MM.1S (cell line): ENCODE results near the gene NTS.

ENCODE experiments used
- DNase-seq: peaks from one replicate; pipeline ENCODE4 v3.0.0-alpha.2; 2015
- H2AFZ ChIP-seq: fragments of 300-600 bp; sonication (generic); 2 replicates; pipeline ENCODE4 v1.6.0; 2016; ENCODE audit warnings: antibody characterized with exemption, low read length
- H3F3A ChIP-seq: fragments of 300-600 bp; sonication (generic); 2 replicates; pipeline ENCODE4 v1.6.1; 2016; ENCODE audit warnings: mild to moderate bottlenecking, antibody characterized with exemption, low read length, moderate library complexity, mixed read lengths; ENCODE audit not compliant: insufficient read depth
- H3K27ac ChIP-seq: fragments of 300-600 bp; sonication (generic); 2 replicates; pipeline ENCODE4 v1.5.1; 2016; ENCODE audit warnings: mild to moderate bottlenecking, low read length
- H3K27me3 ChIP-seq: fragments of 300-600 bp; sonication (generic); replicated peaks from 2 replicates; pipeline ENCODE4 v1.6.0; 2016; ENCODE audit warnings: low read length; ENCODE audit not compliant: insufficient read depth
- H3K36me3 ChIP-seq: fragments of 300-600 bp; sonication (generic); replicated peaks from 2 replicates; pipeline ENCODE4 v1.6.1; 2016; ENCODE audit warnings: mild to moderate bottlenecking, low read length, mixed read lengths; ENCODE audit not compliant: insufficient read depth
- H3K4me1 ChIP-seq: fragments of 300-600 bp; sonication (generic); 2 replicates; pipeline ENCODE4 v1.6.1; 2016; ENCODE audit warnings: low read length, mixed read lengths
- H3K4me2 ChIP-seq: fragments of 300-600 bp; sonication (generic); 2 replicates; pipeline ENCODE4 v1.6.0; 2016; ENCODE audit warnings: low read depth, low read length
- H3K4me3 ChIP-seq: fragments of 300-600 bp; sonication (generic); 2 replicates; pipeline ENCODE4 v1.5.1; 2016; ENCODE audit warnings: low read length, mixed read lengths
- H3K79me2 ChIP-seq: fragments of 300-600 bp; sonication (generic); 2 replicates; pipeline ENCODE4 v1.6.1; 2016; ENCODE audit warnings: mixed run types, low read length, mixed read lengths
- H3K9ac ChIP-seq: fragments of 300-600 bp; sonication (generic); 2 replicates; pipeline ENCODE4 v1.6.1; 2016; ENCODE audit warnings: low read length, mixed read lengths
- H3K9me2 ChIP-seq: fragments of 300-600 bp; sonication (generic); replicated peaks from 2 replicates; pipeline ENCODE4 v1.6.1; 2016; ENCODE audit warnings: mild to moderate bottlenecking, low read length, mixed read lengths; ENCODE audit not compliant: insufficient read depth
- H3K9me3 ChIP-seq: fragments of 300-600 bp; sonication (generic); replicated peaks from 2 replicates; pipeline ENCODE4 v1.6.1; 2016; ENCODE audit warnings: mild to moderate bottlenecking, low read length, mixed read lengths; ENCODE audit not compliant: insufficient read depth
- H4K20me1 ChIP-seq: fragments of 300-600 bp; sonication (generic); 2 replicates; pipeline ENCODE4 v1.6.1; 2016; ENCODE audit warnings: mild to moderate bottlenecking, low read length, moderate library complexity, mixed read lengths; ENCODE audit not compliant: insufficient read depth
- EZH2 ChIP-seq: fragments of 300-600 bp; sonication (generic); optimal IDR thresholded peaks from 2 replicates; pipeline ENCODE3; 2017; ENCODE audit warnings: low read depth, mild to moderate bottlenecking, antibody characterized with exemption, low read length, mixed read lengths
- EZH2phosphoT487 ChIP-seq: fragments of 300-600 bp; sonication (generic); IDR thresholded peaks from 2 replicates; pipeline ENCODE4 v1.6.1; 2018; ENCODE audit warnings: antibody characterized with exemption, low read length
- TF ChIP-seq, protein P1 (sequence below): fragments of 300-600 bp; sonication (generic); IDR thresholded peaks from 2 replicates; pipeline ENCODE4 v1.5.1; 2016; ENCODE audit warnings: antibody characterized with exemption, low read length, mixed read lengths

Gene NTS

DNA sequence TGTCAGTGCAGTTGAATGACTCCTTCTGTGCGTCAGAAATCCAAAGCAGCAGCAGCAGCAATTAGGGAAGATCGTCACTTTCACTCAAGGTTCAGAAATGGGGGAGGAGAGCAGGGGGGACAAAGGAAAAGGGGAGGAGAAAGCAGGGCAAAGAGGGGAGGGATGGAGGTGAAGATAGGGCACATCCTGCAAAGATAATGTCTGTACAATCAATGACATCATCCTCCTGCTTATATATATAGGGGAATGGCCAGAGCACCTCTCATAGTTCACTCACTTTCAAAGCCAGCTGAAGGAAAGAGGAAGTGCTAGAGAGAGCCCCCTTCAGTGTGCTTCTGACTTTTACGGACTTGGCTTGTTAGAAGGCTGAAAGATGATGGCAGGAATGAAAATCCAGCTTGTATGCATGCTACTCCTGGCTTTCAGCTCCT is at the start of gene NTS:
NTS (plus strand) TSS at position 265 of the 431 bp plus-strand sequence; CDS start at position 374, 109 bp downstream.
- H3K9ac ChIP-seq = no peak within 1 kb of the TSS
- no peaks in the 10 kb centered on the region for H3K9me2 ChIP-seq
- H3K4me1 ChIP-seq = no peaks in the 10 kb centered on the region
- no peaks in the 10 kb centered on the region for H3K9me3 ChIP-seq
- no peak for TF ChIP-seq EZH2phosphoT487
- TF ChIP-seq EZH2 = no peak
- TF ChIP-seq, protein P1, sequence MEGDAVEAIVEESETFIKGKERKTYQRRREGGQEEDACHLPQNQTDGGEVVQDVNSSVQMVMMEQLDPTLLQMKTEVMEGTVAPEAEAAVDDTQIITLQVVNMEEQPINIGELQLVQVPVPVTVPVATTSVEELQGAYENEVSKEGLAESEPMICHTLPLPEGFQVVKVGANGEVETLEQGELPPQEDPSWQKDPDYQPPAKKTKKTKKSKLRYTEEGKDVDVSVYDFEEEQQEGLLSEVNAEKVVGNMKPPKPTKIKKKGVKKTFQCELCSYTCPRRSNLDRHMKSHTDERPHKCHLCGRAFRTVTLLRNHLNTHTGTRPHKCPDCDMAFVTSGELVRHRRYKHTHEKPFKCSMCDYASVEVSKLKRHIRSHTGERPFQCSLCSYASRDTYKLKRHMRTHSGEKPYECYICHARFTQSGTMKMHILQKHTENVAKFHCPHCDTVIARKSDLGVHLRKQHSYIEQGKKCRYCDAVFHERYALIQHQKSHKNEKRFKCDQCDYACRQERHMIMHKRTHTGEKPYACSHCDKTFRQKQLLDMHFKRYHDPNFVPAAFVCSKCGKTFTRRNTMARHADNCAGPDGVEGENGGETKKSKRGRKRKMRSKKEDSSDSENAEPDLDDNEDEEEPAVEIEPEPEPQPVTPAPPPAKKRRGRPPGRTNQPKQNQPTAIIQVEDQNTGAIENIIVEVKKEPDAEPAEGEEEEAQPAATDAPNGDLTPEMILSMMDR = no peak
- no peak for DNase-seq
- no peak within 1 kb of the TSS for H3K4me2 ChIP-seq
- no peak within 1 kb of the TSS for H3K4me3 ChIP-seq
- no peaks in the 10 kb centered on the region for H3K79me2 ChIP-seq
- H3K27me3 ChIP-seq = no peaks in the 10 kb centered on the region
- H2AFZ ChIP-seq = no peak within 1 kb of the TSS
- no peaks in the 10 kb centered on the region for H3K36me3 ChIP-seq
- no peak within 1 kb of the TSS for H3K27ac ChIP-seq
- H4K20me1 ChIP-seq = no peaks in the 10 kb centered on the region
- H3F3A ChIP-seq = no peaks in the 10 kb centered on the region

DNA sequence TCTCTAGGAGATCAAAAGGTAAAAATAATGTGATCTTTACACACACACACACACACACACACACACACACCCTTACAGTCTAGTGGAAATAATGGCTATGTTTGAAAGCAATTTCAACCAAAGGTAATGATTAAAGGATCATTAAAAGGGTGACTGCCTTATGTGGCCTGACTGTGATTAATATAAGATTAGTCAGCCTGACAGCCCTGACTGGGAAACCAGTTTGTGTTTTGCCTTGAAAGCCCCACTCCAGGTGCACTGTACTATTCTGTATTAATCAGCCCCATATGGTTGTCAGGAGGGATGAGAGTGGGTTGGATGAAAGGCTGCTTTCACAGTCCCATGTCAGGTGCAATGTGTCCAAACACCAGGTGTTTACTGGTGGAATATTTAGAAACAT is 48.3 kb upstream of the NTS start:
- Histone ChIP-seq H3K4me1 (no peaks in the 10 kb centered on the region), H3K4me3 (no peak overlapping the region), H3K4me2 (no peak overlapping the region), H4K20me1 (no peaks in the 10 kb centered on the region), H3K27me3 (no peaks in the 10 kb centered on the region), H3F3A (no peaks in the 10 kb centered on the region), H3K9me3 (no peaks in the 10 kb centered on the region), H3K9ac (no peak overlapping the region), H3K79me2 (no peaks in the 10 kb centered on the region), H3K36me3 (no peaks in the 10 kb centered on the region), H2AFZ (no peak overlapping the region), H3K9me2 (no peaks in the 10 kb centered on the region), H3K27ac (no peak overlapping the region)
- TF ChIP-seq, protein P1 = no peak
- TF ChIP-seq EZH2 (no peak), EZH2phosphoT487 (no peak)
- no peak for DNase-seq

- Histone ChIP-seq H3K27ac (no peak overlapping the region), H3K9me2 (no peaks in the 10 kb centered on the region), H4K20me1 (no peaks in the 10 kb centered on the region), H2AFZ (no peak overlapping the region), H3K9ac (no peak overlapping the region), H3K4me3 (no peak overlapping the region), H3F3A (no peaks in the 10 kb centered on the region), H3K36me3 (no peaks in the 10 kb centered on the region), H3K27me3 (no peaks in the 10 kb centered on the region), H3K4me2 (no peak overlapping the region), H3K79me2 (no peaks in the 10 kb centered on the region), H3K4me1 (no peaks in the 10 kb centered on the region), H3K9me3 (no peaks in the 10 kb centered on the region)
- DNase-seq = no peak
- no peak for TF ChIP-seq EZH2
- no peak for TF ChIP-seq EZH2phosphoT487
- TF ChIP-seq, protein P1 = no peak
Observed at GRCh38 chr12:85828576-85828975, 45.5 kb upstream of the NTS start.

- TF ChIP-seq EZH2 (no peak), EZH2phosphoT487 (no peak)
- TF ChIP-seq, protein P1 = no peak
Observed at GRCh38 chr12:85829391-85829790, 44.7 kb upstream of the NTS start.

More at GRCh38 chr12:85829391-85829790, 44.7 kb upstream of the NTS start:
- H3K9me3 ChIP-seq = no peaks in the 10 kb centered on the region
- no peak overlapping the region for H3K27ac ChIP-seq
- no peak overlapping the region for H2AFZ ChIP-seq
- H3K9ac ChIP-seq = no peak overlapping the region
- H3K4me1 ChIP-seq = no peaks in the 10 kb centered on the region
- no peaks in the 10 kb centered on the region for H3K36me3 ChIP-seq
- no peak overlapping the region for H3K4me3 ChIP-seq
- H3K27me3 ChIP-seq = no peaks in the 10 kb centered on the region
- H3K79me2 ChIP-seq = no peaks in the 10 kb centered on the region
- no peaks in the 10 kb centered on the region for H4K20me1 ChIP-seq
- no peak overlapping the region for H3K4me2 ChIP-seq
- DNase-seq = no peak
- no peaks in the 10 kb centered on the region for H3K9me2 ChIP-seq
- H3F3A ChIP-seq = no peaks in the 10 kb centered on the region
